ENCODE data around the gene RPIA.
"Not testable (repeated sequence)": the region's sequence is repeated elsewhere in the genome, so short reads cannot be mapped to it uniquely, and the experiment has no call there.

Gene RPIA

GRCh38 chr2:88729061-88729745 is 37.7 kb downstream of the RPIA start:
- in situ Hi-C loops (cut with MboI; ENCODE audit: low sequenced_read_pairs) = no loop called here

- in situ Hi-C loops (cut with MboI; ENCODE audit: low sequenced_read_pairs) = no loop called here
These were observed 41.9 kb downstream of the RPIA start for GRCh38 chr2:88733155-88733902.

- in situ Hi-C loops (cut with MboI; ENCODE audit: low sequenced_read_pairs) = no loop called here
These were observed 43.7 kb downstream of the RPIA start for GRCh38 chr2:88735133-88735532.

- in situ Hi-C loops (cut with MboI; ENCODE audit: low sequenced_read_pairs) = no loop called here
These were observed 44.4 kb downstream of the RPIA start for GRCh38 chr2:88735853-88736252.

- in situ Hi-C loops (cut with MboI; ENCODE audit: low sequenced_read_pairs) = no loop called here
These were observed 45.0 kb downstream of the RPIA start for GRCh38 chr2:88736437-88736836.

- in situ Hi-C loops (cut with MboI; ENCODE audit: low sequenced_read_pairs) = no loop called here
These were observed 45.9 kb downstream of the RPIA start for GRCh38 chr2:88737385-88737784.

- in situ Hi-C loops (cut with MboI; ENCODE audit: low sequenced_read_pairs) = no loop called here
These were observed 46.8 kb downstream of the RPIA start for GRCh38 chr2:88738271-88738670.

GRCh38 chr2:88739985-88740600 is 48.6 kb downstream of the RPIA start:
- in situ Hi-C loops (cut with MboI; ENCODE audit: low sequenced_read_pairs) = no loop called here

- in situ Hi-C loops (cut with MboI; ENCODE audit: low sequenced_read_pairs) = no loop called here
These were observed 55.5 kb downstream of the RPIA start for GRCh38 chr2:88746929-88747490.

- in situ Hi-C loops (cut with MboI; ENCODE audit: low sequenced_read_pairs) = no loop called here
These were observed 56.5 kb downstream of the RPIA start for GRCh38 chr2:88747990-88748389.

GRCh38 chr2:88751768-88752167 is 60.3 kb downstream of the RPIA start:
- in situ Hi-C loops (cut with MboI; ENCODE audit: low sequenced_read_pairs) = no loop called here

GRCh38 chr2:88753833-88754584 is 62.5 kb downstream of the RPIA start:
- in situ Hi-C loops (cut with MboI; ENCODE audit: low sequenced_read_pairs) = no loop called here

GRCh38 chr2:88754585-88755320 is 63.3 kb downstream of the RPIA start:
- in situ Hi-C loops (cut with MboI; ENCODE audit: low sequenced_read_pairs) = no loop called here

- in situ Hi-C loops (cut with MboI; ENCODE audit: low sequenced_read_pairs) = no loop called here
These were observed 64.4 kb downstream of the RPIA start for GRCh38 chr2:88755836-88756235.

- in situ Hi-C loops (cut with MboI; ENCODE audit: low sequenced_read_pairs) = no loop called here
These were observed 65.6 kb downstream of the RPIA start for GRCh38 chr2:88757025-88757424.

- in situ Hi-C loops (cut with MboI; ENCODE audit: low sequenced_read_pairs) = not testable (repeated sequence)
These were observed 67.2 kb downstream of the RPIA start for GRCh38 chr2:88758702-88759101.

GRCh38 chr2:88760819-88761598 is 69.5 kb downstream of the RPIA start:
- in situ Hi-C loops (cut with MboI; ENCODE audit: low sequenced_read_pairs) = no loop called here

- in situ Hi-C loops (cut with MboI; ENCODE audit: low sequenced_read_pairs) = no loop called here
These were observed 72.8 kb downstream of the RPIA start for GRCh38 chr2:88764141-88764849.

- in situ Hi-C loops (cut with MboI; ENCODE audit: low sequenced_read_pairs) = no loop called here
These were observed 73.3 kb downstream of the RPIA start for GRCh38 chr2:88764850-88765153.

Data from HL-60/S4 treated with phorbol 12-myristate 13-acetate at 8.2 ng/mL for 4 days and 3 days (cell line).